Neutrophil (primary cell): ENCODE results near the gene C1orf105.

Source experiments
- H3K27ac ChIP-seq: fragments of 200-600 bp; sonication (generic); 2 replicates; pipeline ENCODE4 v1.5.1; 2016; ENCODE audit warnings: mild to moderate bottlenecking, moderate library complexity
- H3K27me3 ChIP-seq: fragments of 200-600 bp; sonication (generic); 2 replicates; pipeline ENCODE4 v1.6.0; 2016; ENCODE audit warnings: mild to moderate bottlenecking
- H3K36me3 ChIP-seq: fragments of 200-600 bp; sonication (generic); 2 replicates; pipeline ENCODE4 v1.5.1; 2017
- H3K4me1 ChIP-seq, 2 experiments: fragments of 200-600 bp in 1 of 2; sonication (generic) in 1 of 2; 1 replicate in 1 of 2; 2 replicates in 1 of 2; pipeline versions ENCODE4 v1.5.1 to v1.6.1; 2013 to 2016; ENCODE audit warnings: low read depth in 1 of 2, low read length in 1 of 2, mild to moderate bottlenecking in 1 of 2, moderate library complexity in 1 of 2; ENCODE audit not compliant: control insufficient read depth in 1 of 2, insufficient read depth in 1 of 2
- H3K4me3 ChIP-seq, 2 experiments: fragments of 200-600 bp in 1 of 2; sonication (generic) in 1 of 2; 1 replicate in 1 of 2; 2 replicates in 1 of 2; pipeline ENCODE4 v1.5.1; 2013 to 2016; ENCODE audit warnings: low read depth in 1 of 2, low read length in 1 of 2, mild to moderate bottlenecking in 1 of 2, moderate library complexity in 1 of 2
- H3K9me3 ChIP-seq: fragments of 200-600 bp; sonication (generic); 2 replicates; pipeline ENCODE4 v1.5.1; 2016
- TF ChIP-seq, protein P1 (sequence below): fragments of 200-600 bp; sonication (generic); IDR thresholded peaks from 2 replicates; pipeline ENCODE4 v1.5.1; 2016; ENCODE audit warnings: antibody characterized with exemption

The C1orf105 gene

DNA sequence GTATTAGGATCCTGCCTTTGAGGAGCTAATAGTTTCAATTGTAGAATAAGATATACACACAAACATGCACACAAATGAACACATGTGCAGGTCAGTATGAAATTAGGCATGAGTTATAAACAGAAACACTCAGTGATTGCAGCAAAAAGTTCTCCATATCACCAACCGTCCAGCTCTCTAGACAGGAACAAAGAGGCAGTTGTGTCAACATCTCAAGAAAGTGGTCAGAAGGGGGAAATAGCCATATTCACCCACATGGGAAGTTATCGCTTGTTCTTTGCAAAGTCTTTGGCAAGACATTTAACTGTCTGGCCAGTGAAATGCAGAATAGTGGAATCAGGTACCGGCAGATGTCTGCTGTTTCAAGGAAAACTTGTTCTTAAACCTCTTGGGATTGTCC is 52.8 kb downstream of the C1orf105 start:
- peaks cover 50 to 57% of the 10 kb centered on the region in 2 experiments for H3K4me1 ChIP-seq
- H3K9me3 ChIP-seq = no peaks in the 10 kb centered on the region
- H3K27me3 ChIP-seq = no peaks in the 10 kb centered on the region
- H3K4me3 ChIP-seq = peak overlapping the region in 1 of 2 experiments; percentile 13
- peak overlapping the region; percentile 75 for H3K27ac ChIP-seq
- TF ChIP-seq, protein P1, sequence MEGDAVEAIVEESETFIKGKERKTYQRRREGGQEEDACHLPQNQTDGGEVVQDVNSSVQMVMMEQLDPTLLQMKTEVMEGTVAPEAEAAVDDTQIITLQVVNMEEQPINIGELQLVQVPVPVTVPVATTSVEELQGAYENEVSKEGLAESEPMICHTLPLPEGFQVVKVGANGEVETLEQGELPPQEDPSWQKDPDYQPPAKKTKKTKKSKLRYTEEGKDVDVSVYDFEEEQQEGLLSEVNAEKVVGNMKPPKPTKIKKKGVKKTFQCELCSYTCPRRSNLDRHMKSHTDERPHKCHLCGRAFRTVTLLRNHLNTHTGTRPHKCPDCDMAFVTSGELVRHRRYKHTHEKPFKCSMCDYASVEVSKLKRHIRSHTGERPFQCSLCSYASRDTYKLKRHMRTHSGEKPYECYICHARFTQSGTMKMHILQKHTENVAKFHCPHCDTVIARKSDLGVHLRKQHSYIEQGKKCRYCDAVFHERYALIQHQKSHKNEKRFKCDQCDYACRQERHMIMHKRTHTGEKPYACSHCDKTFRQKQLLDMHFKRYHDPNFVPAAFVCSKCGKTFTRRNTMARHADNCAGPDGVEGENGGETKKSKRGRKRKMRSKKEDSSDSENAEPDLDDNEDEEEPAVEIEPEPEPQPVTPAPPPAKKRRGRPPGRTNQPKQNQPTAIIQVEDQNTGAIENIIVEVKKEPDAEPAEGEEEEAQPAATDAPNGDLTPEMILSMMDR = no peak
- H3K36me3 ChIP-seq = no peaks in the 10 kb centered on the region

DNA sequence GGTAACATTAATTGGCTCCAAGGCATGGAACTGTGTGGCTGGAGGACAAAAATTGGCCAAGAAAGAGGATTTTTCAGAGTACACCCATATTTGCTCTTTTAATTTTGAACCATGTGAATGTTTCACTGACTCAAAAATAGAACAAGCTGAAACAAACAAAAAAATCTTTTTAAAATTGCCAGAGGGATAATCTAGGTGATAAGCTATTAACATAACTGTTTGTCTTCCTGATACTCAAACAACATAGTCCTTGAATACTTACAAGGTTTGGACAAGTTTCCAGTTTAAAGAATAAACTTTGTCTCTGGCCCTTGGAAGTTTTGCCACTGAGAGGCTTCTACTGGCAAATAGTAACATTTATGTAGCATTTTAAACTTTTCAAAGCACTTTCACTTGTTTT is 53.4 kb downstream of the C1orf105 start:
- H3K9me3 ChIP-seq = no peaks in the 10 kb centered on the region
- no peaks in the 10 kb centered on the region for H3K27me3 ChIP-seq
- no peak overlapping the region for H3K4me3 ChIP-seq
- H3K27ac ChIP-seq = peak overlapping the region; percentile 75
- TF ChIP-seq, protein P1 = no peak
- H3K36me3 ChIP-seq = no peaks in the 10 kb centered on the region
- peaks cover 50 to 57% of the 10 kb centered on the region in 2 experiments for H3K4me1 ChIP-seq

DNA sequence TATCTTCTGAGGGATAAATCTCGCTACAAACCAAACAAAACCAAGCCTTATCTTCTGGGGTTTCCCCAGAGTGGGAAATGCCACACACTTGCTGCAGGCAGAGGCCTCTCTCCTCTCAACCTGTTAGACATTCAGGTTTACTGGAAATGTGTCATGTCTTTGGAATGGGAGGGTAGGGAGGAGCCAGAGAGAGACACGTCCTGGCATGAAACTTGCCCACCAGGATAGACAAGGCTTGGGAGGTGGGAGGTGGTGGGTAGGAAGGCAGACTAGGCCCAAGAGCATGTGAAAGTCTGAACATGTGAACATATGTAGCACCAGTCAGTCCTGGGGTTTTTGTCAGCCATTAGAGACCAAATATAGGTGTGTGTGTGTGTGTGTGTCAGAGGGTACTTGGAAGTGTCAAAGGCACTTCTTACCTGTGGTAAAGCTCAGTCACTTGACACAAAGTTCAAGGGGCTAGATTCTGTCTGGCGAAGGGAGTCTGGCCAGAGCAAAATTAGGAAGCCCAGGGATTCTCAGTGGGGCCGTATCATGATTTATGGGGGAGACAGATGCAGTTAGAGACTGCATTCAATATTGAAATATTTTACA is 55.8 kb downstream of the C1orf105 start:
- peak overlapping the region; percentile 42 for H3K27ac ChIP-seq
- no peak overlapping the region for H3K4me3 ChIP-seq
- peaks cover 39 to 50% of the 10 kb centered on the region in 2 experiments for H3K4me1 ChIP-seq
- no peaks in the 10 kb centered on the region for H3K9me3 ChIP-seq
- TF ChIP-seq, protein P1 = no peak
- H3K36me3 ChIP-seq = no peaks in the 10 kb centered on the region
- no peaks in the 10 kb centered on the region for H3K27me3 ChIP-seq

DNA sequence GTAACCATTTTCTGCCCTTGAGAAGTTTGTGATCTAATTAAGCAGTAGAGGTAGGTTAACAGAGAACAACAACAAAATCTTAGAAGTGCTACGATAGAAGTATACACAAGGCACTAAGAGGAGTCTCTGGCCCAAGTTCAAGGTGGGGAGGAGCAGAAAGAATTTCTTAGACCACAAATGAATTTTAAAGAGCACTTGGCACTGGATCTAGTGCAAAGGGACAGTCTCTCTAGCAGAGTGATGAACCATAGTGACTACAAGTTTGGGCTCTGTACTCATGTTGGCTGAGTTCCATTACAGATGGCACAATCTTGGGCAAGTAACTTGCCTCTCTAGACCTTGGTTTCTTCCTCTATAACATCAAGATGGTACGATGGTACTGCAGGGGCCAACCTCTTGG is 56.7 kb downstream of the C1orf105 start:
- Histone ChIP-seq H3K4me1 (peaks cover 34 to 42% of the 10 kb centered on the region in 2 experiments), H3K4me3 (no peak overlapping the region), H3K9me3 (no peaks in the 10 kb centered on the region), H3K27me3 (no peaks in the 10 kb centered on the region), H3K27ac (no peak overlapping the region), H3K36me3 (no peaks in the 10 kb centered on the region)
- TF ChIP-seq, protein P1 = no peak

DNA sequence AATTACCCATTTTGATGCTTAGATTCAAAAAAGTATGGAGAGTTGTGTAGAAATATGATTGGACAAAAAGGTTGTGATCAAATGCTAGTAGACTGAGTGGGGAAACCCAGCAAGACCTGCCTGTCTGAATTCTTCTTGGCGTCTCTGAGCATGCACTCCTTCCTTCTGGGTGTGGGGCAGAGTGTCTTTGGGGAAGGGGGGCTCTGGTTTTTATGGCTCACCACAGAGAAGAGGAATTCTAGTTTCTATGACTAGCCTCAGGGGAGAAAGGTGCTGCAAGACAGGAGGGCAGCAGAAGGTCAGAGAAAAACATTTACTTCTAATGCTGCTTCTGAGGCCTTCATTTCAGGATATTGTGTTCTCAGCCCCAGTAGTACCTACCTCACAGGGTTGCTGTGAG is 57.3 kb downstream of the C1orf105 start:
- TF ChIP-seq, protein P1 = no peak
- no peak overlapping the region for H3K27ac ChIP-seq
- H3K4me3 ChIP-seq = no peak overlapping the region
- no peaks in the 10 kb centered on the region for H3K27me3 ChIP-seq
- no peaks in the 10 kb centered on the region for H3K9me3 ChIP-seq
- H3K4me1 ChIP-seq = peaks cover 29 to 37% of the 10 kb centered on the region in 2 experiments
- H3K36me3 ChIP-seq = no peaks in the 10 kb centered on the region
